Thoracic aorta (tissue), 2 donors: Measurements from ENCODE around the gene NEURL3. TPM values are rescaled to one million over a fixed set of nuclear protein-coding genes. Genes with fewer than 3 reads are reported as not detected.

Source experiments
- ATAC-seq: fragments of 150-250 bp; one replicate; pipeline ENCODE4 v1.8.0; 2017; ENCODE audit warnings: low read depth; ENCODE audit not compliant: insufficient number of reproducible peaks, low FRiP score
- DNase-seq: peaks from one replicate; pipeline ENCODE4 v3.0.0-alpha.2; 2020; ENCODE audit warnings: low spot score
- H3K27ac ChIP-seq, 2 donors: fragments of 200-600 bp; sonication (generic); 1 replicate in 1 of 2; 2 replicates in 1 of 2; pipeline ENCODE4 v1.5.1; 2016; ENCODE audit warnings: mild to moderate bottlenecking in 2 of 2, moderate library complexity in 2 of 2
- H3K27me3 ChIP-seq: fragments of 200-600 bp; sonication (generic); replicated peaks from 2 replicates; pipeline ENCODE4 v1.6.0; 2016; ENCODE audit warnings: mild to moderate bottlenecking; ENCODE audit not compliant: insufficient read depth
- H3K36me3 ChIP-seq: fragments of 200-600 bp; sonication (generic); one replicate; pipeline ENCODE4 v1.5.1; 2016
- H3K4me1 ChIP-seq, 2 donors: fragments of 200-600 bp; sonication (generic); 1 replicate in 1 of 2; 2 replicates in 1 of 2; pipeline versions ENCODE4 v1.5.1 to v1.6.0; 2016; ENCODE audit warnings: low read depth in 2 of 2, mild to moderate bottlenecking in 1 of 2; ENCODE audit not compliant: control insufficient read depth in 1 of 2
- H3K4me3 ChIP-seq: fragments of 200-600 bp; sonication (generic); 2 replicates; pipeline ENCODE4 v1.5.1; 2016; ENCODE audit warnings: mild to moderate bottlenecking
- H3K9me3 ChIP-seq: fragments of 200-600 bp; sonication (generic); 2 replicates; pipeline ENCODE4 v1.5.1; 2016
- total RNA-seq, 2 donors: library from RNA; depleted of rRNA; stranded (reverse); fragments of >200 nt; gene quantifications; one replicate each; pipeline versions ENCODE4 v1.1.0 to v1.2.3, GENCODE V29; 2016
- TF ChIP-seq, protein P1 (sequence below): fragments of 200-600 bp; sonication (generic); IDR thresholded peaks from one replicate; pipeline ENCODE4 v1.5.1; 2019; ENCODE audit warnings: antibody characterized with exemption

The NEURL3 gene
- total RNA-seq, 2 donors from 2014 or later, result not detected

GRCh38 chr2:96471772-96472171, 33.4 kb downstream of the NEURL3 start:
- TF ChIP-seq, protein P1, sequence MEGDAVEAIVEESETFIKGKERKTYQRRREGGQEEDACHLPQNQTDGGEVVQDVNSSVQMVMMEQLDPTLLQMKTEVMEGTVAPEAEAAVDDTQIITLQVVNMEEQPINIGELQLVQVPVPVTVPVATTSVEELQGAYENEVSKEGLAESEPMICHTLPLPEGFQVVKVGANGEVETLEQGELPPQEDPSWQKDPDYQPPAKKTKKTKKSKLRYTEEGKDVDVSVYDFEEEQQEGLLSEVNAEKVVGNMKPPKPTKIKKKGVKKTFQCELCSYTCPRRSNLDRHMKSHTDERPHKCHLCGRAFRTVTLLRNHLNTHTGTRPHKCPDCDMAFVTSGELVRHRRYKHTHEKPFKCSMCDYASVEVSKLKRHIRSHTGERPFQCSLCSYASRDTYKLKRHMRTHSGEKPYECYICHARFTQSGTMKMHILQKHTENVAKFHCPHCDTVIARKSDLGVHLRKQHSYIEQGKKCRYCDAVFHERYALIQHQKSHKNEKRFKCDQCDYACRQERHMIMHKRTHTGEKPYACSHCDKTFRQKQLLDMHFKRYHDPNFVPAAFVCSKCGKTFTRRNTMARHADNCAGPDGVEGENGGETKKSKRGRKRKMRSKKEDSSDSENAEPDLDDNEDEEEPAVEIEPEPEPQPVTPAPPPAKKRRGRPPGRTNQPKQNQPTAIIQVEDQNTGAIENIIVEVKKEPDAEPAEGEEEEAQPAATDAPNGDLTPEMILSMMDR, result no peak
- H3K4me1 ChIP-seq, result peaks cover 0 to 16% of the 10 kb centered on the region in 2 donors
- no peak overlapping the region for H3K27ac ChIP-seq
- no peaks in the 10 kb centered on the region for H3K27me3 ChIP-seq
- no peaks in the 10 kb centered on the region for H3K9me3 ChIP-seq
- DNase-seq, result no peak
- H3K4me3 ChIP-seq, result no peak overlapping the region
- no peaks in the 10 kb centered on the region for H3K36me3 ChIP-seq
- ATAC-seq, result no peak

- DNase-seq (no peak), ATAC-seq (no peak)
- Histone ChIP-seq H3K36me3 (no peaks in the 10 kb centered on the region), H3K4me3 (peak overlapping the region; percentile 68), H3K4me1 (peaks cover 0 to 16% of the 10 kb centered on the region in 2 donors), H3K27ac (no peak overlapping the region), H3K9me3 (no peaks in the 10 kb centered on the region), H3K27me3 (no peaks in the 10 kb centered on the region)
- TF ChIP-seq, protein P1, result peak; percentile 65
Observed at GRCh38 chr2:96470636-96471035, 34.5 kb downstream of the NEURL3 start.

DNA sequence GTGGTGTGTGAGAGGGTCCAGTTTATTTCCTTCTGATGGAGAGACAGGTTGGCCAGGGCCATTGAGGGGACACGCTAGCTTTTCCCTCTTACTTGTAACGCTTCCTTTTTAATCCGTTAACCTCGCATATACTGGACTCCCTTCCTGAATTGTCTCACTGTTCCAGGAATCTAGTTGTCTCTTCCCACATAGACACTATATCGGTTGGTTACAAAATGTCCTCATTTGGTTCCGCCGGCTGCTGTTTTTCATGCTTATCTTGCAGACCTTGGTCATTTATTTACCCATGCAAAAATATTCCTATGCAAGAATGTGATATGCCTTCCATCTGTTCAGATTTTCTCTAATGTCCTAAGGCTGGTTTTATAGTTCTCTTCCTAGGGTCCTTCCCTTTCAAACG, 35.0 kb downstream of the NEURL3 start:
- peak overlapping the region; percentile 68 for H3K4me3 ChIP-seq
- H3K4me1 ChIP-seq, result peaks cover 0 to 16% of the 10 kb centered on the region in 2 donors
- no peak for ATAC-seq
- no peak for DNase-seq
- TF ChIP-seq, protein P1, result no peak
- H3K27ac ChIP-seq, result no peak overlapping the region
- no peaks in the 10 kb centered on the region for H3K9me3 ChIP-seq
- H3K36me3 ChIP-seq, result no peaks in the 10 kb centered on the region
- H3K27me3 ChIP-seq, result no peaks in the 10 kb centered on the region

GRCh38 chr2:96468904-96469303, 36.3 kb downstream of the NEURL3 start:
- Histone ChIP-seq H3K36me3 (no peaks in the 10 kb centered on the region), H3K27ac (no peak overlapping the region)
- ATAC-seq, result no peak

GRCh38 chr2:96464651-96465050, 40.5 kb downstream of the NEURL3 start:
- no peak overlapping the region for H3K4me3 ChIP-seq
- peaks cover 0 to under 1% of the 10 kb centered on the region in 2 donors for H3K4me1 ChIP-seq
- DNase-seq (no peak), ATAC-seq (no peak)
- H3K27ac ChIP-seq, result no peak overlapping the region
- H3K27me3 ChIP-seq, result no peaks in the 10 kb centered on the region
- TF ChIP-seq, protein P1, result no peak
- H3K9me3 ChIP-seq, result no peaks in the 10 kb centered on the region
- no peaks in the 10 kb centered on the region for H3K36me3 ChIP-seq

More at GRCh38 chr2:96468904-96469303, 36.3 kb downstream of the NEURL3 start:
- TF ChIP-seq, protein P1, result no peak
- Histone ChIP-seq H3K4me3 (no peak overlapping the region), H3K27me3 (no peaks in the 10 kb centered on the region), H3K4me1 (peaks cover 0 to 16% of the 10 kb centered on the region in 2 donors), H3K9me3 (no peaks in the 10 kb centered on the region)
- no peak for DNase-seq
